RWPE2 (cell line): ENCODE measurements around the gene RELN.
"Not testable (repeated sequence)": the region's sequence is repeated elsewhere in the genome, so short reads cannot be mapped to it uniquely, and the experiment has no call there.

ENCODE experiments used
- ATAC-seq: fragments of 200-7000 bp; cut with Tn5 transposase; 3 replicates; pipeline ENCODE4 v1.9.1; 2021; ENCODE audit warnings: low read depth
- DNase-seq: peaks from one replicate; pipeline ENCODE4 v3.0.0-alpha.2; 2020; ENCODE audit warnings: low spot score
- H3K27ac ChIP-seq: fragments of 450-650 bp; 2 replicates; pipeline ENCODE4 v1.5.1; 2017; ENCODE audit warnings: mild to moderate bottlenecking; ENCODE audit not compliant: poor library complexity, severe bottlenecking
- H3K27me3 ChIP-seq: fragments of 250-450 bp; sonication (Bioruptor Pico); 2 replicates; pipeline ENCODE4 v1.5.1; 2021; ENCODE audit warnings: mild to moderate bottlenecking, moderate library complexity; ENCODE audit not compliant: insufficient read depth, poor library complexity, severe bottlenecking
- H3K36me3 ChIP-seq: fragments of 250-450 bp; sonication (Bioruptor Pico); 2 replicates; pipeline ENCODE4 v1.5.1; 2020; ENCODE audit warnings: low read depth, mild to moderate bottlenecking, moderate library complexity
- H3K4me1 ChIP-seq: fragments of 250-450 bp; sonication (Bioruptor Pico); 2 replicates; pipeline ENCODE4 v1.5.1; 2021; ENCODE audit warnings: mild to moderate bottlenecking, moderate library complexity; ENCODE audit not compliant: insufficient read depth, poor library complexity, severe bottlenecking
- H3K4me3 ChIP-seq: fragments of 250-450 bp; sonication (Bioruptor Pico); 2 replicates; pipeline ENCODE4 v1.5.1; 2021; ENCODE audit warnings: mild to moderate bottlenecking, moderate library complexity; ENCODE audit not compliant: severe bottlenecking
- H3K9me3 ChIP-seq: fragments of 250-450 bp; sonication (Bioruptor Pico); 2 replicates; pipeline ENCODE4 v1.5.1; 2021; ENCODE audit warnings: mild to moderate bottlenecking, moderate library complexity; ENCODE audit not compliant: severe bottlenecking
- TF ChIP-seq, protein P1 (sequence below): fragments of 450-650 bp; IDR thresholded peaks from one replicate; pipeline ENCODE4 v1.5.1; 2017; ENCODE audit warnings: mild to moderate bottlenecking, moderate library complexity; ENCODE audit not compliant: poor library complexity, severe bottlenecking

Gene RELN

GRCh38 chr7:103521937-103522336, 467.5 kb downstream of the RELN start:
- no peak for ATAC-seq
- TF ChIP-seq, protein P1, sequence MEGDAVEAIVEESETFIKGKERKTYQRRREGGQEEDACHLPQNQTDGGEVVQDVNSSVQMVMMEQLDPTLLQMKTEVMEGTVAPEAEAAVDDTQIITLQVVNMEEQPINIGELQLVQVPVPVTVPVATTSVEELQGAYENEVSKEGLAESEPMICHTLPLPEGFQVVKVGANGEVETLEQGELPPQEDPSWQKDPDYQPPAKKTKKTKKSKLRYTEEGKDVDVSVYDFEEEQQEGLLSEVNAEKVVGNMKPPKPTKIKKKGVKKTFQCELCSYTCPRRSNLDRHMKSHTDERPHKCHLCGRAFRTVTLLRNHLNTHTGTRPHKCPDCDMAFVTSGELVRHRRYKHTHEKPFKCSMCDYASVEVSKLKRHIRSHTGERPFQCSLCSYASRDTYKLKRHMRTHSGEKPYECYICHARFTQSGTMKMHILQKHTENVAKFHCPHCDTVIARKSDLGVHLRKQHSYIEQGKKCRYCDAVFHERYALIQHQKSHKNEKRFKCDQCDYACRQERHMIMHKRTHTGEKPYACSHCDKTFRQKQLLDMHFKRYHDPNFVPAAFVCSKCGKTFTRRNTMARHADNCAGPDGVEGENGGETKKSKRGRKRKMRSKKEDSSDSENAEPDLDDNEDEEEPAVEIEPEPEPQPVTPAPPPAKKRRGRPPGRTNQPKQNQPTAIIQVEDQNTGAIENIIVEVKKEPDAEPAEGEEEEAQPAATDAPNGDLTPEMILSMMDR: no peak
- Histone ChIP-seq H3K4me1 (no peaks in the 10 kb centered on the region), H3K27ac (no peak overlapping the region), H3K36me3 (no peaks in the 10 kb centered on the region), H3K4me3 (no peak overlapping the region), H3K9me3 (no peaks in the 10 kb centered on the region), H3K27me3 (peaks cover 15% of the 10 kb centered on the region)
- DNase-seq: no peak

- Histone ChIP-seq H3K27ac (no peak overlapping the region), H3K27me3 (peaks cover 22% of the 10 kb centered on the region), H3K4me1 (no peaks in the 10 kb centered on the region), H3K4me3 (no peak overlapping the region), H3K9me3 (no peaks in the 10 kb centered on the region), H3K36me3 (no peaks in the 10 kb centered on the region)
- DNase-seq: no peak
- TF ChIP-seq, protein P1: no peak
- ATAC-seq: no peak
Measured at GRCh38 chr7:103504505-103505135, 484.8 kb downstream of the RELN start.

DNA sequence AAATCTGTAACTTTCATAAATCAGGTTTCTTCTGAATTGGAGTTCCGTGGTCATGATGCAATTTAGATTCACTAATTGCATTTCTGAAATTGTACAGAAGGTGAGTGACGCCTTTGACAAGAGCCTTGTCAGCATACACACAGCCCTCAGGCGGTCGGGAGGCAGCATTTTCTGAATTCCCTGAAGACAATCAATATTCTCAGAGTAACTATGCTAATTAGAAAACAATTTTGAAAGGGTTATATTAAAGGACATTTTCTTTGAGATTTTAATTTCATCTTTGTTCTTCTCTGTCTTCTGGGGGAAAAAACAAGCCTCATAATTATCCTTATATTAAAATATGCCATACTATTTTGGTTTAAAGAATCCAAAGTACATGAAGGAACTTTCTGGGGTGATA, 488.3 kb downstream of the RELN start:
- ATAC-seq: no peak
- Histone ChIP-seq H3K4me3 (no peak overlapping the region), H3K27ac (no peak overlapping the region), H3K4me1 (no peaks in the 10 kb centered on the region), H3K27me3 (peaks cover 13% of the 10 kb centered on the region), H3K9me3 (peaks cover 2% of the 10 kb centered on the region), H3K36me3 (no peaks in the 10 kb centered on the region)
- no peak for DNase-seq
- TF ChIP-seq, protein P1: no peak

GRCh38 chr7:103499976-103500375, 489.5 kb downstream of the RELN start:
- TF ChIP-seq, protein P1: no peak
- H3K27ac ChIP-seq: no peak overlapping the region
- ATAC-seq: no peak
- H3K4me1 ChIP-seq: no peaks in the 10 kb centered on the region
- H3K9me3 ChIP-seq: peaks cover 2% of the 10 kb centered on the region
- no peak for DNase-seq
- H3K4me3 ChIP-seq: no peak overlapping the region
- H3K36me3 ChIP-seq: no peaks in the 10 kb centered on the region
- H3K27me3 ChIP-seq: peaks cover 12% of the 10 kb centered on the region

GRCh38 chr7:103487419-103487818, 502.0 kb downstream of the RELN start:
- H3K36me3 ChIP-seq: no peaks in the 10 kb centered on the region
- H3K4me1 ChIP-seq: no peaks in the 10 kb centered on the region
- H3K4me3 ChIP-seq: no peak overlapping the region
- H3K9me3 ChIP-seq: no peaks in the 10 kb centered on the region
- ATAC-seq: no peak
- no peak overlapping the region for H3K27ac ChIP-seq
- H3K27me3 ChIP-seq: peaks cover 5% of the 10 kb centered on the region
- DNase-seq: no peak
- TF ChIP-seq, protein P1: no peak

DNA sequence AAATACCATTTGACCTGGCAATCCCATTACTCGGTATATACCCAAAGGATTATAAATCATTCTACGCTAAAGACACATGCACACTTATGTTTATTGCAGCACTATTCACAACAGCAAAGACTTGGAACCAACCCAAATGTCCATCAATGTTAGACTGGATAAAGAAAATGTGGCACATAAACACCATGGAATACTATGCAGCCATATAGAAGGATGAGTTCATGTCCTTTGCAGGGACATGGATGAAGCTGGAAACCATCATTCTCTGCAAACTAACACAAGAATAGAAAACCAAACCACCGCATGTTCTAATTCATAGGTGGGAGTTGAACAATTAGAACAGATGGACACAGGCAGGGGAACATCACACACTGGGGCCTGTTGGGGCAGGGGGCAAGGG, 502.6 kb downstream of the RELN start:
- ATAC-seq, H3K4me3 ChIP-seq, H3K36me3 ChIP-seq: not testable (repeated sequence)

More for the DNA sequence above, 502.6 kb downstream of the RELN start:
- not testable (repeated sequence) for DNase-seq, H3K27ac ChIP-seq, H3K9me3 ChIP-seq, H3K27me3 ChIP-seq, H3K4me1 ChIP-seq
